HepG2 (cell line): ENCODE measurements around the gene AFTPH. TPM values are rescaled to one million over a fixed set of nuclear protein-coding genes. Genes with fewer than 3 reads are reported as not detected.
A peak's percentile ranks its signal among the peaks of the same experiment; 100 is the strongest.

ENCODE experiments used
- AKAP8 ChIP-seq: sonication (generic); formaldehyde crosslinking; IDR thresholded peaks from 2 replicates; pipeline ENCODE4 v1.5.1; 2020; ENCODE audit warnings: mild to moderate bottlenecking, missing genetic modification reagents
- BRD4 ChIP-seq: sonication (generic); formaldehyde crosslinking; IDR thresholded peaks from 2 replicates; pipeline ENCODE4 v1.4.0; 2020; ENCODE audit warnings: missing genetic modification reagents
- HNRNPK ChIP-seq: fragments of 200-400 bp; formaldehyde crosslinking; IDR thresholded peaks from 2 replicates; pipeline ENCODE4 v1.6.1; 2018; ENCODE audit warnings: low read length, low read depth, moderate library complexity, mild to moderate bottlenecking; ENCODE audit not compliant: poor library complexity, severe bottlenecking
- JUN ChIP-seq: sonication (generic); formaldehyde crosslinking; IDR thresholded peaks from 2 replicates; pipeline ENCODE4 v1.4.0; 2020; ENCODE audit warnings: mild to moderate bottlenecking, missing genetic modification reagents
- MTF1 ChIP-seq: sonication (generic); formaldehyde crosslinking; IDR thresholded peaks from 2 replicates; pipeline ENCODE4 v1.5.0; 2020; ENCODE audit warnings: missing genetic modification reagents
- TBX3 ChIP-seq: fragments of 450-650 bp; IDR thresholded peaks from 2 replicates; pipeline ENCODE4 v1.6.1; 2017; ENCODE audit warnings: antibody characterized with exemption, mild to moderate bottlenecking, inconsistent platforms, borderline replicate concordance
- ZNF136 ChIP-seq: sonication (generic); formaldehyde crosslinking; IDR thresholded peaks from 2 replicates; pipeline ENCODE4 v1.8.1; 2022; ENCODE audit warnings: low read depth, mild to moderate bottlenecking, moderate library complexity, missing genetic modification reagents
- ZNF282 ChIP-seq: fragments of 450-650 bp; IDR thresholded peaks from 2 replicates; pipeline ENCODE4 v1.6.1; 2018; ENCODE audit not compliant: partially characterized antibody
- ZNF446 ChIP-seq: sonication (generic); formaldehyde crosslinking; IDR thresholded peaks from 2 replicates; pipeline ENCODE4 v1.5.0; 2020; ENCODE audit warnings: mild to moderate bottlenecking, missing genetic modification reagents
- ZNF550 ChIP-seq: sonication (generic); formaldehyde crosslinking; IDR thresholded peaks from 2 replicates; pipeline ENCODE4 v1.4.0; 2020; ENCODE audit warnings: mild to moderate bottlenecking, missing genetic modification reagents, borderline replicate concordance
- ZNF749 ChIP-seq: sonication (generic); formaldehyde crosslinking; IDR thresholded peaks from 2 replicates; pipeline ENCODE4 v1.8.0; 2022; ENCODE audit warnings: mild to moderate bottlenecking, missing genetic modification reagents, moderate library complexity, borderline replicate concordance
- polyA plus RNA-seq, 8 experiments: library from polyadenylated mRNA; depleted of rRNA in 3 of 8; stranded (reverse) in 7 of 8; unstranded in 1 of 8; fragments of >200 nt; fragmentation: Illumina TruSeq in 4 of 8; extraction: Trizol in 4 of 8; gene quantifications; 2 replicates each; pipeline versions ENCODE4 v1.2.1 to v1.2.3, GENCODE V29; 2011 to 2016; ENCODE audit warnings: low read depth in 4 of 8, missing spikeins in 1 of 8, mixed read lengths in 1 of 8; ENCODE audit not compliant: insufficient read depth in 1 of 8
- total RNA-seq, 5 experiments: library from RNA; depleted of rRNA; stranded (reverse); fragments of >200 nt; fragmentation: Illumina TruSeq; extraction: Trizol; gene quantifications; 2 replicates each; pipeline ENCODE4 v1.2.3, GENCODE V29; 2016; ENCODE audit warnings: low read depth in 1 of 5
- TF ChIP-seq, protein P1 (sequence below): sonication (generic); formaldehyde crosslinking; IDR thresholded peaks from 2 replicates; pipeline ENCODE4 v1.5.1; 2020; ENCODE audit warnings: missing genetic modification reagents, mild to moderate bottlenecking, borderline replicate concordance
- TF ChIP-seq, protein P2 (sequence below): sonication (generic); formaldehyde crosslinking; IDR thresholded peaks from 2 replicates; pipeline ENCODE4 v1.8.1; 2023; ENCODE audit warnings: missing genetic modification reagents, inconsistent platforms, borderline replicate concordance
- TF ChIP-seq, protein P3 (sequence below): fragments of 450-650 bp; IDR thresholded peaks from 2 replicates; pipeline ENCODE4 v1.6.1; 2016
- TF ChIP-seq, protein P4 (sequence below): IDR thresholded peaks from 2 replicates; pipeline ENCODE4 v1.6.1; 2018; ENCODE audit warnings: missing genetic modification reagents
- TF ChIP-seq, protein P5 (sequence below): sonication (generic); formaldehyde crosslinking; IDR thresholded peaks from 2 replicates; pipeline ENCODE4 v1.8.0; 2022; ENCODE audit warnings: missing genetic modification reagents, low read depth, mild to moderate bottlenecking, borderline replicate concordance

AFTPH gene
- total and polyA plus RNA-seq, 2 of the 13 experiments (the other 11 are each of a cell fraction or from before 2014, with no cell fraction given): 27.5 to 36.8 TPM

DNA sequence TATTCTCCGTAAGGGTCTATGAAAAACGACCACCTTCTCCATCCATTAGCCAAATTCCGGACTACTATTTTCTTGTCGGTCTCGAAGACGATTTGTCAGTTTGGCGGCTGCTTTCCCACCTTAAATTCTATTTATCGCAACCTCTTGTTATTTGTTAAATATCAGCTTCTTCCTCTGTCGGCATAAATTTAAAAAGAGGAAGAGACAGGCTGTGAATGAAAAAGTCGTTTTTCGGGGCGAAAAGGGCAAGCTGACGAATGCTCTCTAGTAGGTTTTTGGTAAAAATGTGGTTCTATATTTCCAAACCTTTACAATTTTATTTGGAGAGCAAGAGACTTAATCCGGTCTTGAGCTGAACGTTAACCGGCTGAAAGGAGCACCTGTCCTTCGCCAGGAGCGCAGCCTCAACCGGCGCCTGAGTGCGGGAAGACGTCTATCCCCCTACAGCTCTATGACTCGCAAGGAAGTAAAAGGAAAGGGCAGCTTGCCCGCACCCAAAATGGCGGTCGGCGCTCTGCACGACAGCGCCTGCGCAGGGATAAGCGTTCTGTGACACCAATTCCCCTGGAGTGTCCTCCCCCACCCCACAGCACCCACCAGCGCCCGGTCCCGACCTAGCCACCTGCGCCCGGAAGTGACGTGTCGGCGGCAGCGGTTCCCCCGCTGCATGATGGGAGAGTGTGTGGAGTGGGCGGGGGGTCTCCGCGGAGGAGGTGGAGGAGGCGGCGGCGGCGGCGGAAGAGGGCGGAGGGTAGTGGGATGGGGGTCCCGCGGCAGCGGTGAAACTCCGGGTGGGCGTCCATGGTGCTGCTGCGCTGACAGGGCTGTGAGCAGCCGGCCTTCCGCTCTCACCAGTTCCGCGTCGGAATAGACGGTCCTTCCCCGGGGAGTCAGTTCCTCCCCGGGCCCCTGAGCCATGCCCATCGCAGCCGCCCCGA lies at the start of gene AFTPH (continued):
- TF ChIP-seq AKAP8 (CRISPR knock-in tag) (no peak), TBX3 (peak; percentile 71; the same call in 1 of the 2 replicates), ZNF749 (no peak), ZNF282 (no peak), ZNF550 (CRISPR knock-in tag) (no peak), BRD4 (CRISPR knock-in tag) (no peak; the same call in 1 of the 2 replicates), ZNF446 (CRISPR knock-in tag) (no peak; the same call in none of the 2 replicates), ZNF136 (CRISPR knock-in tag) (peak; percentile 65; the same call in 1 of the 2 replicates), JUN (CRISPR knock-in tag) (no peak), HNRNPK (peak; percentile 93), MTF1 (no peak)
- TF ChIP-seq, protein P1, sequence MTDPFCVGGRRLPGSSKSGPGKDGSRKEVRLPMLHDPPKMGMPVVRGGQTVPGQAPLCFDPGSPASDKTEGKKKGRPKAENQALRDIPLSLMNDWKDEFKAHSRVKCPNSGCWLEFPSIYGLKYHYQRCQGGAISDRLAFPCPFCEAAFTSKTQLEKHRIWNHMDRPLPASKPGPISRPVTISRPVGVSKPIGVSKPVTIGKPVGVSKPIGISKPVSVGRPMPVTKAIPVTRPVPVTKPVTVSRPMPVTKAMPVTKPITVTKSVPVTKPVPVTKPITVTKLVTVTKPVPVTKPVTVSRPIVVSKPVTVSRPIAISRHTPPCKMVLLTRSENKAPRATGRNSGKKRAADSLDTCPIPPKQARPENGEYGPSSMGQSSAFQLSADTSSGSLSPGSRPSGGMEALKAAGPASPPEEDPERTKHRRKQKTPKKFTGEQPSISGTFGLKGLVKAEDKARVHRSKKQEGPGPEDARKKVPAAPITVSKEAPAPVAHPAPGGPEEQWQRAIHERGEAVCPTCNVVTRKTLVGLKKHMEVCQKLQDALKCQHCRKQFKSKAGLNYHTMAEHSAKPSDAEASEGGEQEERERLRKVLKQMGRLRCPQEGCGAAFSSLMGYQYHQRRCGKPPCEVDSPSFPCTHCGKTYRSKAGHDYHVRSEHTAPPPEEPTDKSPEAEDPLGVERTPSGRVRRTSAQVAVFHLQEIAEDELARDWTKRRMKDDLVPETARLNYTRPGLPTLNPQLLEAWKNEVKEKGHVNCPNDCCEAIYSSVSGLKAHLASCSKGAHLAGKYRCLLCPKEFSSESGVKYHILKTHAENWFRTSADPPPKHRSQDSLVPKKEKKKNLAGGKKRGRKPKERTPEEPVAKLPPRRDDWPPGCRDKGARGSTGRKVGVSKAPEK: 0 out of 2 replicates have a peak, but pooled peaks have one; percentile 10
- TF ChIP-seq, protein P2, sequence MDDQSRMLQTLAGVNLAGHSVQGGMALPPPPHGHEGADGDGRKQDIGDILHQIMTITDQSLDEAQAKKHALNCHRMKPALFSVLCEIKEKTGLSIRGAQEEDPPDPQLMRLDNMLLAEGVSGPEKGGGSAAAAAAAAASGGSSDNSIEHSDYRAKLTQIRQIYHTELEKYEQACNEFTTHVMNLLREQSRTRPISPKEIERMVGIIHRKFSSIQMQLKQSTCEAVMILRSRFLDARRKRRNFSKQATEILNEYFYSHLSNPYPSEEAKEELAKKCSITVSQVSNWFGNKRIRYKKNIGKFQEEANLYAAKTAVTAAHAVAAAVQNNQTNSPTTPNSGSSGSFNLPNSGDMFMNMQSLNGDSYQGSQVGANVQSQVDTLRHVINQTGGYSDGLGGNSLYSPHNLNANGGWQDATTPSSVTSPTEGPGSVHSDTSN (CRISPR knock-in tag): peak; percentile 31; the same call in 1 of the 2 replicates
- TF ChIP-seq, protein P3, sequence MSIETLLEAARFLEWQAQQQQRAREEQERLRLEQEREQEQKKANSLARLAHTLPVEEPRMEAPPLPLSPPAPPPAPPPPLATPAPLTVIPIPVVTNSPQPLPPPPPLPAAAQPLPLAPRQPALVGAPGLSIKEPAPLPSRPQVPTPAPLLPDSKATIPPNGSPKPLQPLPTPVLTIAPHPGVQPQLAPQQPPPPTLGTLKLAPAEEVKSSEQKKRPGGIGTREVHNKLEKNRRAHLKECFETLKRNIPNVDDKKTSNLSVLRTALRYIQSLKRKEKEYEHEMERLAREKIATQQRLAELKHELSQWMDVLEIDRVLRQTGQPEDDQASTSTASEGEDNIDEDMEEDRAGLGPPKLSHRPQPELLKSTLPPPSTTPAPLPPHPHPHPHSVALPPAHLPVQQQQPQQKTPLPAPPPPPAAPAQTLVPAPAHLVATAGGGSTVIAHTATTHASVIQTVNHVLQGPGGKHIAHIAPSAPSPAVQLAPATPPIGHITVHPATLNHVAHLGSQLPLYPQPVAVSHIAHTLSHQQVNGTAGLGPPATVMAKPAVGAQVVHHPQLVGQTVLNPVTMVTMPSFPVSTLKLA: peak; percentile 76
- TF ChIP-seq, protein P4, sequence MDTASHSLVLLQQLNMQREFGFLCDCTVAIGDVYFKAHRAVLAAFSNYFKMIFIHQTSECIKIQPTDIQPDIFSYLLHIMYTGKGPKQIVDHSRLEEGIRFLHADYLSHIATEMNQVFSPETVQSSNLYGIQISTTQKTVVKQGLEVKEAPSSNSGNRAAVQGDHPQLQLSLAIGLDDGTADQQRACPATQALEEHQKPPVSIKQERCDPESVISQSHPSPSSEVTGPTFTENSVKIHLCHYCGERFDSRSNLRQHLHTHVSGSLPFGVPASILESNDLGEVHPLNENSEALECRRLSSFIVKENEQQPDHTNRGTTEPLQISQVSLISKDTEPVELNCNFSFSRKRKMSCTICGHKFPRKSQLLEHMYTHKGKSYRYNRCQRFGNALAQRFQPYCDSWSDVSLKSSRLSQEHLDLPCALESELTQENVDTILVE (CRISPR knock-in tag): peak; percentile 91
- TF ChIP-seq, protein P5, sequence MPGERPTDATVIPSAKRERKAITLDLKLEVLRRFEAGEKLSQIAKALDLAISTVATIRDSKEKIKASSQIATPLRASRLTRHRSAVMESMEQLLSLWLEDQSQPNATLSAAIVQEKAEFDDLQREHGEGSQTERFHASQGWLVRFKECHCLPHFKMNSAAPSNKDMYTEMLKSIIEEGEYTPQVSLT (CRISPR knock-in tag): 0 out of 2 replicates have a peak, but pooled peaks have one; percentile 22
